GM19023 (cell line): ENCODE data around the gene PPAT.
A peak's percentile ranks its signal among the peaks of the same experiment; 100 is the strongest.
"Not testable (repeated sequence)": the region's sequence is repeated elsewhere in the genome, so short reads cannot be mapped to it uniquely, and the experiment has no call there.

ENCODE experiments used
- ATAC-seq: cut with Tn5 transposase; IDR thresholded peaks from one replicate; pipeline ENCODE4 v1.9.1; 2021; ENCODE audit warnings: mild to moderate bottlenecking, moderate library complexity; ENCODE audit not compliant: unreplicated experiment

The PPAT gene

GRCh38 chr4:56387023-56388001 is 48.1 kb downstream of the PPAT start, which contains the start of gene AASDH:
Gene AASDH (minus strand): TSS chr4:56387491. CDS start chr4:56384299, 3,192 bp downstream.
- peak; percentile 94 for ATAC-seq

GRCh38 chr4:56386091-56386490 is 49.3 kb downstream of the PPAT start:
- ATAC-seq: no peak

- ATAC-seq: no peak
Observed at GRCh38 chr4:56375458-56375857, 60.0 kb downstream of the PPAT start.

GRCh38 chr4:56374956-56375355 is 60.5 kb downstream of the PPAT start:
- ATAC-seq: no peak

- ATAC-seq: no peak
Observed at GRCh38 chr4:56372774-56373173, 62.6 kb downstream of the PPAT start.

- no peak for ATAC-seq
Observed at GRCh38 chr4:56371426-56372220, 63.8 kb downstream of the PPAT start.

- ATAC-seq: no peak
Observed at GRCh38 chr4:56370377-56370776, 65.0 kb downstream of the PPAT start.

GRCh38 chr4:56362981-56363380 is 72.4 kb downstream of the PPAT start:
- not testable (repeated sequence) for ATAC-seq

GRCh38 chr4:56360071-56360470 is 75.3 kb downstream of the PPAT start:
- ATAC-seq: no peak

- no peak for ATAC-seq
Observed at GRCh38 chr4:56356650-56357049, 78.8 kb downstream of the PPAT start.

- ATAC-seq: no peak
Observed at GRCh38 chr4:56348576-56348975, 86.8 kb downstream of the PPAT start.

- ATAC-seq: no peak
Observed at GRCh38 chr4:56345458-56345857, 90.0 kb downstream of the PPAT start.
